ENCODE results near the gene EIF3D. TPM values are rescaled to one million over a fixed set of nuclear protein-coding genes. Genes with fewer than 3 reads are reported as not detected.

EIF3D gene
- total RNA-seq, 1 experiment from 2014 or later: 306 TPM

GRCh38 chr22:36544107-36544620 is 15.2 kb upstream of the EIF3D start:
- Histone ChIP-seq H3K79me2 (ENCODE audit: insufficient read depth, low read length) (no peaks in the 10 kb centered on the region), H3K4me3 (replicated peaks in 1 of 2; ENCODE audit: low read depth in 1 of 2, low read length in 2 of 2) (no peak overlapping the region), H3K27ac (ENCODE audit: low read depth, low read length) (no peak overlapping the region), H3K36me3 (ENCODE audit: control insufficient read depth in 1 of 2, insufficient read depth in 2 of 2, low read length in 2 of 2) (no peaks in the 10 kb centered on the region), H3K27me3 (ENCODE audit: insufficient read depth, low read length) (no peaks in the 10 kb centered on the region), H3K9me3 (ENCODE audit: control insufficient read depth in 1 of 2, insufficient read depth in 1 of 2, low read depth in 1 of 2, low read length in 2 of 2) (no peaks in the 10 kb centered on the region), H4K20me1 (ENCODE audit: insufficient read depth) (no peaks in the 10 kb centered on the region), H3K9ac (ENCODE audit: low read length) (no peak overlapping the region), H3K9me2 (ENCODE audit: insufficient read depth) (no peaks in the 10 kb centered on the region), H3K4me1 (ENCODE audit: control insufficient read depth in 1 of 2, insufficient read depth in 2 of 2, low read length in 2 of 2) (peaks cover 17 to 58% of the 10 kb centered on the region in 2 experiments), H2AFZ (ENCODE audit: low read depth, low read length, poor library complexity, severe bottlenecking) (no peak overlapping the region), H3K4me2 (ENCODE audit: low read length) (no peak overlapping the region)
- POLR2A ChIA-PET: interaction anchor here (1.1 kb wide), 2 partner anchors 15 to 232 kb away, joined by 4 read pairs; partner anchors contain the start of gene IFT27
- RAD21 ChIA-PET (ENCODE audit: low non-redundant PET in 1 of 2, low total read pairs in 2 of 2, uncharacterized antibody in 2 of 2, unreplicated experiment in 2 of 2): no interaction called here
- BruUV-seq (replicated peaks): no TSS peak
- CTCF ChIA-PET: interaction anchor here (0.8 to 1.9 kb wide), 4 partner anchors 13 to 312 kb away, joined by 3 to 7 read pairs (median 4); partner anchors contain the start of gene IFT27
- ATAC-seq (no peak), DNase-seq (ENCODE audit: low read depth, low spot score) (no peak)
- TF ChIP-seq ZBTB33 (IDR thresholded peaks at IDR 0.05; ENCODE audit: extremely low read depth, insufficient replicate concordance, low read length) (no peak), TCF7L2 (IDR thresholded peaks at IDR 0.05; ENCODE audit: borderline replicate concordance, extremely low read depth, insufficient read depth, insufficient read length) (no peak), ELF1 (IDR thresholded peaks at IDR 0.05; ENCODE audit: borderline replicate concordance, low read depth) (no peak), FOSL1 (IDR thresholded peaks at IDR 0.05; ENCODE audit: low read depth) (no peak), SP1 (IDR thresholded peaks at IDR 0.05; ENCODE audit: low read depth) (no peak), ZNF274 (IDR thresholded peaks at IDR 0.05; ENCODE audit: low read depth, low read length) (no peak), YY1 (IDR thresholded peaks at IDR 0.05; ENCODE audit: extremely low read depth, insufficient replicate concordance, low read depth, low read length) (no peak), CEBPB (IDR thresholded peaks at IDR 0.05; ENCODE audit: low read depth) (no peak), ATF3 (IDR thresholded peaks at IDR 0.05) (no peak), POLR2AphosphoS5 (IDR thresholded peaks at IDR 0.05; ENCODE audit: low read depth, low read length) (no peak), RAD21 (IDR thresholded peaks at IDR 0.05; ENCODE audit: low read depth) (no peak), MAX (IDR thresholded peaks at IDR 0.05) (no peak)
- intact Hi-C loops (cut with micrococcal nuclease): no loop called here

All from HCT116 (cell line).